CD4-positive, alpha-beta T cell treated with Interleukin-12 subunit alpha and Interleukin-12 subunit beta, for 1 hour (primary cell): ENCODE results near the gene ILDR1.
"Not testable (repeated sequence)": the region's sequence is repeated elsewhere in the genome, so short reads cannot be mapped to it uniquely, and the experiment has no call there.

Source experiments
- DNase-seq: peaks from one replicate; pipeline ENCODE4 v3.0.0-alpha.2; 2020

Gene ILDR1

GRCh38 chr3:122021811-122022401, at the start of gene ILDR1:
TSS of gene ILDR1 (minus strand) at chr3:122022247. CDS start at chr3:122022077, 170 bp downstream.
- DNase-seq = no peak

- DNase-seq = no peak
Observed at GRCh38 chr3:122067588-122068240, 45.7 kb upstream of the ILDR1 start.

GRCh38 chr3:122067214-122067550, 45.1 kb upstream of the ILDR1 start:
- no peak for DNase-seq

GRCh38 chr3:122066331-122067213, 44.5 kb upstream of the ILDR1 start:
- no peak for DNase-seq

- no peak for DNase-seq
Observed at GRCh38 chr3:122064326-122064725, 42.3 kb upstream of the ILDR1 start.

- DNase-seq = no peak
Observed at GRCh38 chr3:122063908-122064307, 41.9 kb upstream of the ILDR1 start.

- no peak for DNase-seq
Observed at GRCh38 chr3:122060040-122060698, 38.1 kb upstream of the ILDR1 start.

GRCh38 chr3:122058294-122058693, 36.2 kb upstream of the ILDR1 start:
- no peak for DNase-seq

- no peak for DNase-seq
Observed at GRCh38 chr3:122057671-122058070, 35.6 kb upstream of the ILDR1 start.

GRCh38 chr3:122055215-122055614, 33.2 kb upstream of the ILDR1 start, which contains the start of gene CD86:
TSS of gene CD86 (plus strand) at chr3:122055362. CDS start at chr3:122055490, 128 bp downstream.
- no peak for DNase-seq

- DNase-seq = no peak
Observed at GRCh38 chr3:122052968-122053367, 30.9 kb upstream of the ILDR1 start.

GRCh38 chr3:122047773-122048172, 25.7 kb upstream of the ILDR1 start:
- not testable (repeated sequence) for DNase-seq

- DNase-seq = not testable (repeated sequence)
Observed at GRCh38 chr3:122047296-122047695, 25.2 kb upstream of the ILDR1 start.

GRCh38 chr3:122033023-122033422, 11.0 kb upstream of the ILDR1 start:
- DNase-seq = no peak

- no peak for DNase-seq
Observed at GRCh38 chr3:122032531-122032930, 10.5 kb upstream of the ILDR1 start.

GRCh38 chr3:122031123-122031468, 9.0 kb upstream of the ILDR1 start:
- DNase-seq = no peak

- peak; percentile 25 for DNase-seq
Observed at GRCh38 chr3:122030381-122031122, 8.5 kb upstream of the ILDR1 start.

GRCh38 chr3:122025296-122025695, 3.2 kb upstream of the ILDR1 start:
- no peak for DNase-seq

GRCh38 chr3:122024800-122025199, 2.8 kb upstream of the ILDR1 start:
- DNase-seq = no peak

- no peak for DNase-seq
Observed at GRCh38 chr3:122023335-122023910, 1.4 kb upstream of the ILDR1 start.

GRCh38 chr3:122021037-122021436, 1.0 kb downstream of the ILDR1 start:
- DNase-seq = no peak

- DNase-seq = no peak
Observed at GRCh38 chr3:122019493-122019892, 2.6 kb downstream of the ILDR1 start.
